AG10803 (cell line): ENCODE data around the gene RCL1.
"Not testable (repeated sequence)": the region's sequence is repeated elsewhere in the genome, so short reads cannot be mapped to it uniquely, and the experiment has no call there.

Experiments used
- DNase-seq: peaks from one replicate; pipeline ENCODE4 v3.0.0; 2010; ENCODE audit warnings: low read depth
- H3K4me3 ChIP-seq: 2 replicates; pipeline ENCODE4 v1.5.1; 2011; ENCODE audit warnings: mild to moderate bottlenecking, low read length, control low read depth
- TF ChIP-seq, protein P1 (sequence below): conservative IDR thresholded peaks from 2 replicates; pipeline ENCODE4 v1.5.1; 2011; ENCODE audit warnings: mild to moderate bottlenecking, low read length, control low read depth, inconsistent platforms

RCL1 gene

DNA sequence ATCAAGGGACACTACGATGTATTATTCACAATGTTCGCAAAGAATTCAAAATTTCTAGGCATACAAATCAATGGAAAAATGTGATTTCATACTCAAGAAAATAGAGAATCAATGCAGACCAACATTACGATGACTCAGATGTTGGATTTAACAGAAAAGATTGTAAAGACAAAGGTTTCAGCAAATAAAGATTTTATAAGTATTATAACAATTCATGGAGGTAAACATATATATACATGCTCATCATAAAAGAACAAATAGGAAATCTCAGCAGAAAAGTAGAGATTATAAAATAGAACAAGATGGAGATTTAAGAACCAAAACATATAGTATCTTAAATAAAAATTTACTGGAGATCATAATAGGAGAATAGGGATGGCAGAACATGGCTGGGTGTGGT, 98.9 kb downstream of the RCL1 start:
- H3K4me3 ChIP-seq = no peak overlapping the region
- TF ChIP-seq, protein P1, sequence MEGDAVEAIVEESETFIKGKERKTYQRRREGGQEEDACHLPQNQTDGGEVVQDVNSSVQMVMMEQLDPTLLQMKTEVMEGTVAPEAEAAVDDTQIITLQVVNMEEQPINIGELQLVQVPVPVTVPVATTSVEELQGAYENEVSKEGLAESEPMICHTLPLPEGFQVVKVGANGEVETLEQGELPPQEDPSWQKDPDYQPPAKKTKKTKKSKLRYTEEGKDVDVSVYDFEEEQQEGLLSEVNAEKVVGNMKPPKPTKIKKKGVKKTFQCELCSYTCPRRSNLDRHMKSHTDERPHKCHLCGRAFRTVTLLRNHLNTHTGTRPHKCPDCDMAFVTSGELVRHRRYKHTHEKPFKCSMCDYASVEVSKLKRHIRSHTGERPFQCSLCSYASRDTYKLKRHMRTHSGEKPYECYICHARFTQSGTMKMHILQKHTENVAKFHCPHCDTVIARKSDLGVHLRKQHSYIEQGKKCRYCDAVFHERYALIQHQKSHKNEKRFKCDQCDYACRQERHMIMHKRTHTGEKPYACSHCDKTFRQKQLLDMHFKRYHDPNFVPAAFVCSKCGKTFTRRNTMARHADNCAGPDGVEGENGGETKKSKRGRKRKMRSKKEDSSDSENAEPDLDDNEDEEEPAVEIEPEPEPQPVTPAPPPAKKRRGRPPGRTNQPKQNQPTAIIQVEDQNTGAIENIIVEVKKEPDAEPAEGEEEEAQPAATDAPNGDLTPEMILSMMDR = no peak

DNA sequence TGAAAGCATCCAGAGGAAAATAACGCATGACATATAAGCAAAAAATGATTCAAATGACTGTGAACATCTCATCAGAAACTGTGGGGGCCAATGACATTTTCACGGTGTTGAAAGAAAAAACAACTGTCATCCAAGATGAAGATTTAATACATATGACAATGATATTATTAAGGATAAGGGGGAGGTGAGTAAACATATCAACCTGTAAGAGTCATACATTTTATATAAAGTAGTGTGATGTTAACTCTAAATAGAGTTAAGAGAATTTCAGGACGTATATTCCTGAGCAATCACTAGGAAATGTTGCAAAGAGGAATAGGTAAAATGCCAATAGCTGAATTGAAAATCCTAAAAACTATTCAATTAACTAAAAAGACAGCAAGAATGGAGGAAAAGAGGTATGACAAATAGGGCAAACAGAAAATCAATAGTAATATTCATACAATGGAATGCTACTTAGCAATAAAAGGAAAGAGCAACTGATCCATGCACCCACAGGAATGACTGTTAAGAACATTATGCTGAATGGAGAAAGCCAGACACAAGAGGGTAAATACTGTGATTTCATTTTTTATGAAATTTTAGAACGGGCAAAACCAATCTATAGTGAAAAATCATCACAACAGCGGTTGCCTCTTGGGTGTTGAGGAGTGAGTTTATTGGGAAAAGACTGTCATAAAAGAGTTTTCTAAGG, 99.9 kb downstream of the RCL1 start:
- TF ChIP-seq, protein P1 = no peak
- no peak for DNase-seq
- H3K4me3 ChIP-seq = no peak overlapping the region

More for the DNA sequence above, 98.9 kb downstream of the RCL1 start:
- DNase-seq = no peak

DNA sequence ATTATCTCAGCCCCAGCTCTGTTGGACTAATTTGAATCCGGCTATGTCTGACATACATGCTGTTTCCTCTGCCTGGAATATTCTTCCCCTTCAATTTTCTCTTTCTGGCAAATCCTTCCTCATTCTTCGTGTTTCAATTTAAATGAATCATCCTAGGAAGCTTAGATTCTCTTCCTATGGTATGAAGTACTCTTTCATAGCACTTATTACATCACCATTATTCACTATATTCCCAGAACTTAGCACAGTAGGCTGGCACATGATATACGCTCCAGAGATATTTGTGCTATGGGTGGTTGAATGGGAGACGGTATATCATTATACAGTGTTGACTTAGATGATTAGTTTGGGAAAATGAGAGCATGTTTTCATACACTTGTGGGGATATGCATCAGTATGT, 101.3 kb downstream of the RCL1 start:
- TF ChIP-seq, protein P1 = no peak
- H3K4me3 ChIP-seq = no peak overlapping the region
- DNase-seq = peak; percentile 70

DNA sequence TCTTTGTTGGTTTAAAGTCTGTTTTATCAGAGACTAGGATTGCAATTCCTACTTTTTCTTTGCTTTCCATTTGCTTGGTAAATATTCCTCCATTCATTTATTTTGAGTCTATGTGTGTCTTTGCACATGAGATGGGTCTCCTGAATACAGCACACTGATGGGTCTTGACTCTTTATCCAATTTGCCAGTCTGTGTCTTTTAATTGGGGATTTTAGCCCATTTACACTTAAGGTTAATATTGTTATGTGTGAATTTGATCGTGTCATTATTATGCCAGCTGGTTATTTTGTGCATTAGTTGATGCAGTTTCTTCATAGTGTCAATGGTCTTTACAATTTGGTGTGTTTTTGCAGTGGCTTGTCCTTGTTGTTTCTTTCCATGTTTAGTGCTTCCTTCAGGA, 107.1 kb downstream of the RCL1 start:
- DNase-seq, H3K4me3 ChIP-seq: not testable (repeated sequence)

DNA sequence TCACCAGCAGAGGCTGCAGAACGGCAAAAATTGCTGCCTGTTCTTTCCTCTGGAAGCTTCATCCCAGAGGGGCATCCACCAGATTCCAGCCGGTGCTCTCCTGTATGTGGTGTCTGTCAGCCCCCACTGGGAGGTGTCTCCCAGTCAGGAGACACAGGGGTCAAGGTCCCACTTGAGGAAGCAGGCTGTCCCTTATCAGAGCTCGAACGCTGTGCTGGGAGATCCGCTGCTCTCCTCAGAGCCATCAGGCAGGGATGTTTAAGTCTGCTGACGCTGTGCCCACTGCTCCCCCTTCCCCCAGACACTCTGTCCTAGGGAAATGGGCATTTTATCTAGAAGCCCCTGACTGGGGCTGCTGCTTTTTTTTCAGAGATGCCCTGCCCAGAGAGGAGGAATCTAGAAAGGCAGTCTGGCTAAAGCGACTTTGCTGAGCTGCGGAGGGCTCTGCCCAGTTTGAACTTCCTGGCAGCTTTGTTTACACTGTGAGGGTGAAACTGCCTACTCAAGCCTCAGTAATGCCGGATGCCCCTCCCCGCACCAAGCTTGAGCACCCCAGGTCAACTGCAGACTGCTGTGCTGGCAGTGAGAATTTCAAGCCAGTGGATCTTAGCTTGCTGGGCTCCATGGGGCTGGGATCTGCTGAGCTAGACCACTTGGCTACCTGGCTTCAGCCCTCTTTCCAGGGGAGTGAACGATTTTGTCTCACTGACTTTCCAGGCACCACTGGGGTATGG, 108.8 kb downstream of the RCL1 start:
- not testable (repeated sequence) for H3K4me3 ChIP-seq, DNase-seq

DNA sequence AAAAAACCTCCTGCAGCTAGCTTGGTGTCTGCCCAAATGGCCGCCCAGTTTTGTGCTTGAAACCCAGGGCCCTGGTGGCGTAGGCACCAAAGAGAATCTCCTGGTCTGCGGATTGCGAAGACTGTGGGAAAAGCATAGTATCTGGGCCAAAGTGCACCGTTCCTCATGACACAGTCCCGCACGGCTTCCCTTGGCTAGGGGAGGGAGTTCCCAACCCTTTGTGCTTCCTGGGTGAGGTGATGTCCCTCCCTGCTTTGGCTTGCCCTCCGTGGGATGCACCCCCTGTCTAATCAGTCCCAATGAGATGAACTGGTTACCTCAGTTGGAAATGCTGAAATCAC, 109.4 kb downstream of the RCL1 start:
- no peak for DNase-seq
- TF ChIP-seq, protein P1 = no peak
- H3K4me3 ChIP-seq = no peak overlapping the region

DNA sequence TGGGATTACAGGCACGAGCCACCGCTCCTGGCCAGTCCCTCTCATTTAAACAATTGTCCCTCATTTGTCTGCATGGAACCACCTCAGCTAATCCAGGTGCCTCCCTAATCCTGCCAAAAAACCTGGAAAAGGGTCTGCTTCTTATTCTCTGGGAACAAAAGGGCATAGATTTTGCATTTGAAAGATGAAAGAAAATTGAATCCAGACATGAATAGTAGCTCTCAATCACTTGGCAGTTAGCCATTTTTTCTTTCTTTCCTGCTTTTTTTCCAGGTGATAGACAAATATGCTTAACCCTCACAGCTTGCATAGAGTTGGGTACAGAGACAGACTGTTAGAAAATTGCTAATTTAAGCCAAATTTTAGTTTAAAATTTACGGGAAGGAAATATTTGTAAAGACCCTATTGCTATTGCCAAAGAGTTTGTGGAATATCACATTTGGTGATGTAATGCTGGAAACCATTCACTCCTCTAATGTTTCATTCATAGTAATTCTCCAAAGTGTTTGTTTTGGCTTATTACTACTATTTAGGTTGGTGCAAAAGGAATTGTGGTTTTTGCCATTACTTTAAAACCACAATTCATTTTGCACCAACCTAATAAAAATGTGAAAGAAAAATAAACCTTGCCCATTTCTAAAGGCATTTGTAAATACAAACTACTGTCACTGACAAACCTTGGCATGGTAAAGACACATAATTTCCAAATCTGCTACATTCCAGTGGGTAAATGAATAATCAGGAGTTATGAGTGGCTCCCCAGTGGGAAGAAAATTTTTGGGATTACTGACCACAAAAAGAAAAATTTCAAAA, 111.8 kb downstream of the RCL1 start:
- peak; percentile 91 for DNase-seq
- H3K4me3 ChIP-seq = no peak overlapping the region
- TF ChIP-seq, protein P1 = no peak

DNA sequence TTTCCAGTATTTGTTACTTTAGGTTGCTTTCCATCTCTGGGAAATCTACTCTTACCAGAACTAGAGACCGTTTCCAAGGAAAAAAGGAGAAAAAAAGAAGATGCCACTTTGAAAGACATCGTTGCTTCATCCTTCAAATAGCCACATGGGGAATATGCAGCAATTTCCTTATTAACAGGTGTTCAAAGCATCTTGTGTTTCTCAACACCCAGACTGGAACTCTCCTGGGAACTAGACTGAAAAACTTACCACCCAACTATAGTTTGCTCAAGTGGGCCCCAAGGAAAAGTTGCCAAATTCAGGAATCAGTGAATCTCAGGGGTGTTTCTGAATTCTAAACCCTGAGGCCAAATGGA, 112.4 kb downstream of the RCL1 start:
- DNase-seq = no peak
- TF ChIP-seq, protein P1 = no peak
- H3K4me3 ChIP-seq = no peak overlapping the region
